Measurements from ENCODE around the gene EPYC.
"Not testable (repeated sequence)": the region's sequence is repeated elsewhere in the genome, so short reads cannot be mapped to it uniquely, and the experiment has no call there.

The EPYC gene

GRCh38 chr12:91007531-91008290 is 2.9 kb upstream of the EPYC start:
- peak overlapping the region; percentile 46 for H3K27ac Mint-ChIP-seq
- H3K4me1 Mint-ChIP-seq: peaks cover 25% of the 10 kb centered on the region
- no peak for DNase-seq
- peaks cover 8% of the 10 kb centered on the region for H3K27me3 Mint-ChIP-seq
- no peak overlapping the region for H3K4me3 Mint-ChIP-seq
- H3K9me3 Mint-ChIP-seq: no peaks in the 10 kb centered on the region
- no peaks in the 10 kb centered on the region for H3K36me3 Mint-ChIP-seq
- CTCF ChIA-PET: no interaction called here

GRCh38 chr12:91003737-91004136 is 1.0 kb downstream of the EPYC start:
- CTCF ChIA-PET: no interaction called here
- peaks cover 3% of the 10 kb centered on the region for H3K27me3 Mint-ChIP-seq
- no peak for DNase-seq
- no peak overlapping the region for H3K4me3 Mint-ChIP-seq
- no peaks in the 10 kb centered on the region for H3K9me3 Mint-ChIP-seq
- H3K36me3 Mint-ChIP-seq: no peaks in the 10 kb centered on the region
- H3K27ac Mint-ChIP-seq: no peak overlapping the region
- H3K4me1 Mint-ChIP-seq: peaks cover 19% of the 10 kb centered on the region

GRCh38 chr12:91001306-91001705 is 3.5 kb downstream of the EPYC start:
- Mint-ChIP-seq H3K4me1 (no peaks in the 10 kb centered on the region), H3K9me3 (no peaks in the 10 kb centered on the region), H3K27ac (no peak overlapping the region), H3K27me3 (no peaks in the 10 kb centered on the region), H3K36me3 (no peaks in the 10 kb centered on the region), H3K4me3 (no peak overlapping the region)
- DNase-seq: no peak
- CTCF ChIA-PET: no interaction called here

GRCh38 chr12:90999966-91000365 is 4.8 kb downstream of the EPYC start:
- no peak overlapping the region for H3K4me3 Mint-ChIP-seq

GRCh38 chr12:90999527-90999926 is 5.2 kb downstream of the EPYC start:
- Mint-ChIP-seq H3K4me3 (no peak overlapping the region), H3K27ac (no peak overlapping the region), H3K9me3 (no peaks in the 10 kb centered on the region), H3K36me3 (no peaks in the 10 kb centered on the region), H3K27me3 (no peaks in the 10 kb centered on the region), H3K4me1 (no peaks in the 10 kb centered on the region)
- CTCF ChIA-PET: no interaction called here
- no peak for DNase-seq

More at GRCh38 chr12:90999966-91000365, 4.8 kb downstream of the EPYC start:
- Mint-ChIP-seq H3K27ac (no peak overlapping the region), H3K27me3 (no peaks in the 10 kb centered on the region), H3K9me3 (no peaks in the 10 kb centered on the region), H3K36me3 (no peaks in the 10 kb centered on the region), H3K4me1 (no peaks in the 10 kb centered on the region)
- no peak for DNase-seq
- CTCF ChIA-PET: no interaction called here

GRCh38 chr12:90995010-90995409 is 9.8 kb downstream of the EPYC start:
- CTCF ChIA-PET: interaction anchor here (0.7 kb wide), 1 partner anchor 35 kb away, joined by 3 read pairs; no protein-coding TSS in a partner anchor
- H3K27me3 Mint-ChIP-seq: peaks cover 4% of the 10 kb centered on the region
- DNase-seq: no peak
- no peak overlapping the region for H3K27ac Mint-ChIP-seq
- H3K36me3 Mint-ChIP-seq: no peaks in the 10 kb centered on the region
- H3K9me3 Mint-ChIP-seq: no peaks in the 10 kb centered on the region
- H3K4me3 Mint-ChIP-seq: no peak overlapping the region
- H3K4me1 Mint-ChIP-seq: no peaks in the 10 kb centered on the region

GRCh38 chr12:90991952-90992465 is 12.8 kb downstream of the EPYC start:
- H3K36me3 Mint-ChIP-seq: no peaks in the 10 kb centered on the region
- no peaks in the 10 kb centered on the region for H3K4me1 Mint-ChIP-seq
- CTCF ChIA-PET: no interaction called here
- peaks cover 4% of the 10 kb centered on the region for H3K27me3 Mint-ChIP-seq
- DNase-seq: no peak
- no peak overlapping the region for H3K27ac Mint-ChIP-seq
- H3K9me3 Mint-ChIP-seq: no peaks in the 10 kb centered on the region
- no peak overlapping the region for H3K4me3 Mint-ChIP-seq

- no peaks in the 10 kb centered on the region for H3K9me3 Mint-ChIP-seq
- CTCF ChIA-PET: no interaction called here
- H3K4me3 Mint-ChIP-seq: no peak overlapping the region
Observed at GRCh38 chr12:90990611-90991010, 14.2 kb downstream of the EPYC start.

GRCh38 chr12:90989686-90990111 is 15.1 kb downstream of the EPYC start:
- no peak for DNase-seq
- H3K27me3 Mint-ChIP-seq: peaks cover 4% of the 10 kb centered on the region
- no peaks in the 10 kb centered on the region for H3K4me1 Mint-ChIP-seq
- H3K36me3 Mint-ChIP-seq: no peaks in the 10 kb centered on the region
- CTCF ChIA-PET: no interaction called here
- H3K27ac Mint-ChIP-seq: no peak overlapping the region
- no peak overlapping the region for H3K4me3 Mint-ChIP-seq
- H3K9me3 Mint-ChIP-seq: no peaks in the 10 kb centered on the region

More at GRCh38 chr12:90990611-90991010, 14.2 kb downstream of the EPYC start:
- DNase-seq: no peak
- no peaks in the 10 kb centered on the region for H3K36me3 Mint-ChIP-seq
- no peak overlapping the region for H3K27ac Mint-ChIP-seq
- no peaks in the 10 kb centered on the region for H3K4me1 Mint-ChIP-seq
- H3K27me3 Mint-ChIP-seq: peaks cover 4% of the 10 kb centered on the region

- no peaks in the 10 kb centered on the region for H3K4me1 Mint-ChIP-seq
- no peak overlapping the region for H3K27ac Mint-ChIP-seq
- DNase-seq: no peak
- CTCF ChIA-PET: interaction anchor here (1.3 kb wide), 1 partner anchor 121 kb away, joined by 3 read pairs; no protein-coding TSS in a partner anchor
- H3K36me3 Mint-ChIP-seq: no peaks in the 10 kb centered on the region
- peaks cover 4% of the 10 kb centered on the region for H3K27me3 Mint-ChIP-seq
- H3K9me3 Mint-ChIP-seq: no peaks in the 10 kb centered on the region
- H3K4me3 Mint-ChIP-seq: no peak overlapping the region
Observed at GRCh38 chr12:90987520-90987919, 17.3 kb downstream of the EPYC start.

- Mint-ChIP-seq H3K4me3 (no peak overlapping the region), H3K4me1 (no peaks in the 10 kb centered on the region), H3K36me3 (no peaks in the 10 kb centered on the region), H3K9me3 (no peaks in the 10 kb centered on the region), H3K27ac (no peak overlapping the region), H3K27me3 (peaks cover 2% of the 10 kb centered on the region)
- DNase-seq: no peak
- CTCF ChIA-PET: interaction anchor here (1.3 kb wide), 1 partner anchor 121 kb away, joined by 3 read pairs; no protein-coding TSS in a partner anchor
Observed at GRCh38 chr12:90987101-90987500, 17.7 kb downstream of the EPYC start.

GRCh38 chr12:90985331-90985730 is 19.4 kb downstream of the EPYC start:
- H3K27ac Mint-ChIP-seq: not testable (repeated sequence)

GRCh38 chr12:90984114-90984513 is 20.7 kb downstream of the EPYC start:
- H3K36me3 Mint-ChIP-seq: no peaks in the 10 kb centered on the region
- CTCF ChIA-PET: no interaction called here
- H3K4me3 Mint-ChIP-seq: no peak overlapping the region
- DNase-seq: no peak
- H3K27ac Mint-ChIP-seq: no peak overlapping the region
- no peaks in the 10 kb centered on the region for H3K27me3 Mint-ChIP-seq
- H3K9me3 Mint-ChIP-seq: no peaks in the 10 kb centered on the region
- H3K4me1 Mint-ChIP-seq: no peaks in the 10 kb centered on the region

More at GRCh38 chr12:90985331-90985730, 19.4 kb downstream of the EPYC start:
- H3K9me3 Mint-ChIP-seq, H3K4me1 Mint-ChIP-seq, H3K27me3 Mint-ChIP-seq, H3K36me3 Mint-ChIP-seq, H3K4me3 Mint-ChIP-seq, DNase-seq, CTCF ChIA-PET: not testable (repeated sequence)

- Mint-ChIP-seq H3K27ac (no peak overlapping the region), H3K27me3 (no peaks in the 10 kb centered on the region), H3K4me1 (no peaks in the 10 kb centered on the region), H3K4me3 (no peak overlapping the region), H3K9me3 (no peaks in the 10 kb centered on the region), H3K36me3 (no peaks in the 10 kb centered on the region)
- CTCF ChIA-PET: interaction anchor here (1.4 kb wide), 1 partner anchor 126 kb away, joined by 6 read pairs; no protein-coding TSS in a partner anchor
- no peak for DNase-seq
Observed at GRCh38 chr12:90982170-90982569, 22.6 kb downstream of the EPYC start.

- Mint-ChIP-seq H3K27me3 (no peaks in the 10 kb centered on the region), H3K4me3 (no peak overlapping the region), H3K9me3 (no peaks in the 10 kb centered on the region), H3K36me3 (no peaks in the 10 kb centered on the region), H3K4me1 (no peaks in the 10 kb centered on the region), H3K27ac (no peak overlapping the region)
- CTCF ChIA-PET: interaction anchor here (1.1 to 4.2 kb wide), 3 partner anchors 21 to 129 kb away, joined by 3 to 41 read pairs (median 4); no protein-coding TSS in a partner anchor
- no peak for DNase-seq
Observed at GRCh38 chr12:90979951-90980350, 24.8 kb downstream of the EPYC start.

Measured in activated naive CD4-positive, alpha-beta T cell treated with anti-CD3 and anti-CD28 coated beads, Interleukin-2, amount 10 ng/mL, durations not matched to agents 7 days and 5 days (primary cell).